Caco-2 (cell line): ENCODE measurements around the gene ALAD. TPM values are rescaled to one million over a fixed set of nuclear protein-coding genes. Genes with fewer than 3 reads are reported as not detected.
"Not testable (repeated sequence)": the region's sequence is repeated elsewhere in the genome, so short reads cannot be mapped to it uniquely, and the experiment has no call there.

ENCODE experiments used
- BruUV-seq: library from RNA; stranded (reverse); fragments of 400-500 nt; replicated peaks from 2 replicates; lab custom pipeline; 2021; lab: Mats Ljungman, UMichigan
- CTCF ChIA-PET: fragments of 300-600 bp; sonication (Branson Sonifier 250); formaldehyde crosslinking; loops from one replicate; lab custom pipeline; 2022; ENCODE audit warnings: antibody characterized with exemption; lab: Charles Lee
- POLR2A ChIA-PET: fragments of 300-600 bp; sonication (Branson Sonifier 250); formaldehyde crosslinking; loops from one replicate; lab custom pipeline; 2022; ENCODE audit warnings: antibody characterized with exemption; lab: Charles Lee
- DNase-seq, 2 experiments: peaks; one replicate each; pipeline versions ENCODE4 v3.0.0 to v3.0.0-alpha.2; 2020 to 2022
- H3K27me3 ChIP-seq: replicated peaks from 2 replicates; pipeline ENCODE4 v1.6.0; 2011; ENCODE audit warnings: low read length; ENCODE audit not compliant: control insufficient read depth, insufficient read depth
- H3K36me3 ChIP-seq: 2 replicates; pipeline ENCODE4 v1.5.1; 2011; ENCODE audit warnings: low read length; ENCODE audit not compliant: control insufficient read depth, insufficient read depth
- H3K4me1 ChIP-seq: fragments of 250-450 bp; sonication (Bioruptor Pico); 2 replicates; pipeline ENCODE4 v1.5.1; 2020; ENCODE audit warnings: mild to moderate bottlenecking
- H3K4me3 ChIP-seq: 2 replicates; pipeline ENCODE4 v1.5.1; 2011; ENCODE audit warnings: low read depth, mild to moderate bottlenecking, control low read depth, low read length
- H3K9me3 ChIP-seq: fragments of 250-450 bp; sonication (Bioruptor Pico); 2 replicates; pipeline ENCODE4 v1.5.1; 2020; ENCODE audit warnings: mild to moderate bottlenecking, moderate library complexity
- H3K27ac Mint-ChIP-seq: one replicate; pipeline ENCODE4 v1.8.0; 2022; ENCODE audit warnings: mixed read lengths; ENCODE audit not compliant: unreplicated experiment
- H3K27me3 Mint-ChIP-seq: one replicate; pipeline ENCODE4 v1.8.0; 2022; ENCODE audit warnings: mixed read lengths; ENCODE audit not compliant: insufficient read depth, unreplicated experiment
- H3K36me3 Mint-ChIP-seq: one replicate; pipeline ENCODE4 v1.8.0; 2022; ENCODE audit warnings: mild to moderate bottlenecking, mixed read lengths; ENCODE audit not compliant: insufficient read depth, unreplicated experiment
- H3K4me1 Mint-ChIP-seq: one replicate; pipeline ENCODE4 v1.8.0; 2022; ENCODE audit warnings: low read depth, mixed read lengths; ENCODE audit not compliant: unreplicated experiment
- H3K4me3 Mint-ChIP-seq: one replicate; pipeline ENCODE4 v1.8.0; 2022; ENCODE audit warnings: mild to moderate bottlenecking, moderate library complexity, mixed read lengths; ENCODE audit not compliant: unreplicated experiment
- H3K9me3 Mint-ChIP-seq: one replicate; pipeline ENCODE4 v1.8.0; 2022; ENCODE audit warnings: mixed read lengths; ENCODE audit not compliant: unreplicated experiment
- CTCF ChIP-seq, 2 experiments: fragments of 200-600 bp in 1 of 2; IDR thresholded peaks; 1 replicate in 1 of 2; 2 replicates in 1 of 2; pipeline versions ENCODE4 v1.5.1 to v1.8.0; 2011 to 2022; ENCODE audit warnings: antibody characterized with exemption in 1 of 2, control low read depth in 1 of 2, inconsistent platforms in 1 of 2, low read depth in 1 of 2, low read length in 1 of 2, mild to moderate bottlenecking in 1 of 2, moderate library complexity in 1 of 2; ENCODE audit not compliant: insufficient read depth in 1 of 2, severe bottlenecking in 1 of 2, unreplicated experiment in 1 of 2
- intact Hi-C: fragments of 100-400 bp; cut with micrococcal nuclease; formaldehyde crosslinking; loops from one replicate; pipeline ENCODE4 v1.10.0; 2022; ENCODE audit not compliant: unreplicated experiment
- total RNA-seq: library from RNA; stranded (reverse); gene quantifications from 2 replicates; pipeline ENCODE4 v1.2.3, GENCODE V29; 2022

Gene ALAD
- total RNA-seq, 1 experiment from 2014 or later = 48.8 TPM

- no peak for TF ChIP-seq CTCF (IDR thresholded peaks at IDR 0.05; ENCODE audit: insufficient read depth in 1 of 2, low read depth in 1 of 2, low read length in 1 of 2, severe bottlenecking in 1 of 2, unreplicated experiment in 1 of 2)
- Histone ChIP-seq H3K4me3 (no peak overlapping the region), H3K9me3 (peaks cover 4% of the 10 kb centered on the region; the same call in 1 of the 2 replicates), H3K36me3 (0 out of 2 replicates have a peak, but pooled peaks cover 3% of the 10 kb centered on the region), H3K27me3 (no peaks in the 10 kb centered on the region), H3K4me1 (peaks cover 48% of the 10 kb centered on the region)
- Mint-ChIP-seq H3K27me3 (no peaks in the 10 kb centered on the region), H3K4me3 (peak overlapping the region; percentile 30), H3K27ac (peak overlapping the region; percentile 77), H3K4me1 (peaks cover 40% of the 10 kb centered on the region), H3K9me3 (peaks cover 11% of the 10 kb centered on the region), H3K36me3 (peaks cover 55% of the 10 kb centered on the region)
- ChIA-PET CTCF (interaction anchor here (0.6 to 1.5 kb wide), 4 partner anchors 14 to 1201 kb away, joined by 3 to 5 read pairs (median 4); partner anchors contain the start of genes ALAD and SLC31A2), POLR2A (interaction anchor here (1.1 kb wide), 2 partner anchors 111 to 166 kb away, joined by 3 to 4 read pairs; partner anchors contain the start of genes CDC26, FKBP15, PRPF4 and SLC31A1)
- peak in 1 of 2 experiments; percentile 47 for DNase-seq
- BruUV-seq = TSS peak; percentile 72
- intact Hi-C loops = loop anchor here (1.0 kb wide), 1 partner anchor 15 kb away; the partner anchor contains the start of gene ALAD
Observed at GRCh38 chr9:113386571-113387393, 14.3 kb downstream of the ALAD start.

GRCh38 chr9:113381909-113382411 lies 19.1 kb downstream of the ALAD start:
- Mint-ChIP-seq H3K36me3 (peaks cover 24% of the 10 kb centered on the region), H3K27me3 (no peaks in the 10 kb centered on the region), H3K27ac (peak overlapping the region; percentile 85), H3K4me3 (peak overlapping the region; percentile 43), H3K4me1 (peaks cover 46% of the 10 kb centered on the region), H3K9me3 (peaks cover 6% of the 10 kb centered on the region)
- Histone ChIP-seq H3K4me1 (peaks cover 69% of the 10 kb centered on the region), H3K9me3 (peaks cover 4% of the 10 kb centered on the region; the same call in 1 of the 2 replicates), H3K36me3 (no peaks in the 10 kb centered on the region), H3K27me3 (no peaks in the 10 kb centered on the region), H3K4me3 (no peak overlapping the region)
- CTCF ChIA-PET = interaction anchor here (0.6 to 1.3 kb wide), 3 partner anchors 20 to 277 kb away, joined by 3 read pairs; partner anchors contain the start of gene WDR31
- POLR2A ChIA-PET = no interaction called here
- TF ChIP-seq CTCF (IDR thresholded peaks at IDR 0.05; ENCODE audit: insufficient read depth in 1 of 2, low read depth in 1 of 2, low read length in 1 of 2, severe bottlenecking in 1 of 2, unreplicated experiment in 1 of 2) = no peak
- no TSS peak for BruUV-seq
- intact Hi-C loops = loop anchor here (1.0 to 2.0 kb wide), 2 partner anchors 19 to 33 kb away; partner anchors contain the start of genes ALAD and BSPRY
- peak; percentile 89 to 95 for DNase-seq

GRCh38 chr9:113381441-113381840 lies 19.6 kb downstream of the ALAD start:
- POLR2A ChIA-PET, H3K4me3 ChIP-seq, H3K9me3 Mint-ChIP-seq, intact Hi-C loops, BruUV-seq, H3K27me3 ChIP-seq, H3K9me3 ChIP-seq, DNase-seq, H3K36me3 ChIP-seq, H3K27me3 Mint-ChIP-seq: not testable (repeated sequence)
- CTCF ChIA-PET = interaction anchor here (0.6 to 1.3 kb wide), 3 partner anchors 20 to 278 kb away, joined by 3 read pairs; partner anchors contain the start of gene WDR31
- H3K36me3 Mint-ChIP-seq = peaks cover 22% of the 10 kb centered on the region
- H3K4me1 Mint-ChIP-seq = peaks cover 41% of the 10 kb centered on the region
- peak overlapping the region; percentile 43 for H3K4me3 Mint-ChIP-seq
- H3K27ac Mint-ChIP-seq = peak overlapping the region; percentile 85
- peaks cover 64% of the 10 kb centered on the region for H3K4me1 ChIP-seq
